Neutrophil (primary cell): Measurements from ENCODE around the gene CNDP1.

Source experiments
- H3K27ac ChIP-seq: fragments of 200-600 bp; sonication (generic); 2 replicates; pipeline ENCODE4 v1.5.1; 2016; ENCODE audit warnings: mild to moderate bottlenecking, moderate library complexity
- H3K27me3 ChIP-seq: fragments of 200-600 bp; sonication (generic); 2 replicates; pipeline ENCODE4 v1.6.0; 2016; ENCODE audit warnings: mild to moderate bottlenecking
- H3K36me3 ChIP-seq: fragments of 200-600 bp; sonication (generic); 2 replicates; pipeline ENCODE4 v1.5.1; 2017
- H3K4me1 ChIP-seq, 2 experiments: fragments of 200-600 bp in 1 of 2; sonication (generic) in 1 of 2; 1 replicate in 1 of 2; 2 replicates in 1 of 2; pipeline versions ENCODE4 v1.5.1 to v1.6.1; 2013 to 2016; ENCODE audit warnings: low read depth in 1 of 2, low read length in 1 of 2, mild to moderate bottlenecking in 1 of 2, moderate library complexity in 1 of 2; ENCODE audit not compliant: control insufficient read depth in 1 of 2, insufficient read depth in 1 of 2
- H3K4me3 ChIP-seq, 2 experiments: fragments of 200-600 bp in 1 of 2; sonication (generic) in 1 of 2; 1 replicate in 1 of 2; 2 replicates in 1 of 2; pipeline ENCODE4 v1.5.1; 2013 to 2016; ENCODE audit warnings: low read depth in 1 of 2, low read length in 1 of 2, mild to moderate bottlenecking in 1 of 2, moderate library complexity in 1 of 2
- H3K9me3 ChIP-seq: fragments of 200-600 bp; sonication (generic); 2 replicates; pipeline ENCODE4 v1.5.1; 2016
- TF ChIP-seq, protein P1 (sequence below): fragments of 200-600 bp; sonication (generic); IDR thresholded peaks from 2 replicates; pipeline ENCODE4 v1.5.1; 2016; ENCODE audit warnings: antibody characterized with exemption

CNDP1 gene

DNA sequence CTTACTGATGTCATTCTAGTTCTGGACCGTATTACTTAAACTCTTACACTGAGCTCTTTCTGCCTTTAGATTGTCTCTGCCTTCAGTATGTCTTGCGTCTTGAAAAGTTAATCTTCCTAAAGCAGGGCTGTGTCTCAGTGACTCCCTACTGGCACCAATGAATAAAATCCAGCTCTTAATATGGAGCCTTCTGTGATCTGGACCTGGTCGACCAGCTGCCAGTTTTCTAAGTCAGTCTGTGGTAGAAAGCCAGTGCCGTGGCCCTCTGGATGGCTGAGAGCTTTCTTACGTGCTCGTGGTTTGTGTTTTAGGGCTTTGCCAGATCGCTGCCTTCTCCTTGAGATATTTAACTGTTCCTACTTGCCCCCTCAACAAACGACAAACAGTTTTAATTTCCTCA lies 90.2 kb downstream of the CNDP1 start:
- Histone ChIP-seq H3K4me3 (no peak overlapping the region), H3K36me3 (no peaks in the 10 kb centered on the region), H3K9me3 (no peaks in the 10 kb centered on the region), H3K4me1 (peaks cover 17 to 19% of the 10 kb centered on the region in 2 experiments), H3K27me3 (no peaks in the 10 kb centered on the region), H3K27ac (no peak overlapping the region)
- TF ChIP-seq, protein P1, sequence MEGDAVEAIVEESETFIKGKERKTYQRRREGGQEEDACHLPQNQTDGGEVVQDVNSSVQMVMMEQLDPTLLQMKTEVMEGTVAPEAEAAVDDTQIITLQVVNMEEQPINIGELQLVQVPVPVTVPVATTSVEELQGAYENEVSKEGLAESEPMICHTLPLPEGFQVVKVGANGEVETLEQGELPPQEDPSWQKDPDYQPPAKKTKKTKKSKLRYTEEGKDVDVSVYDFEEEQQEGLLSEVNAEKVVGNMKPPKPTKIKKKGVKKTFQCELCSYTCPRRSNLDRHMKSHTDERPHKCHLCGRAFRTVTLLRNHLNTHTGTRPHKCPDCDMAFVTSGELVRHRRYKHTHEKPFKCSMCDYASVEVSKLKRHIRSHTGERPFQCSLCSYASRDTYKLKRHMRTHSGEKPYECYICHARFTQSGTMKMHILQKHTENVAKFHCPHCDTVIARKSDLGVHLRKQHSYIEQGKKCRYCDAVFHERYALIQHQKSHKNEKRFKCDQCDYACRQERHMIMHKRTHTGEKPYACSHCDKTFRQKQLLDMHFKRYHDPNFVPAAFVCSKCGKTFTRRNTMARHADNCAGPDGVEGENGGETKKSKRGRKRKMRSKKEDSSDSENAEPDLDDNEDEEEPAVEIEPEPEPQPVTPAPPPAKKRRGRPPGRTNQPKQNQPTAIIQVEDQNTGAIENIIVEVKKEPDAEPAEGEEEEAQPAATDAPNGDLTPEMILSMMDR, result no peak

DNA sequence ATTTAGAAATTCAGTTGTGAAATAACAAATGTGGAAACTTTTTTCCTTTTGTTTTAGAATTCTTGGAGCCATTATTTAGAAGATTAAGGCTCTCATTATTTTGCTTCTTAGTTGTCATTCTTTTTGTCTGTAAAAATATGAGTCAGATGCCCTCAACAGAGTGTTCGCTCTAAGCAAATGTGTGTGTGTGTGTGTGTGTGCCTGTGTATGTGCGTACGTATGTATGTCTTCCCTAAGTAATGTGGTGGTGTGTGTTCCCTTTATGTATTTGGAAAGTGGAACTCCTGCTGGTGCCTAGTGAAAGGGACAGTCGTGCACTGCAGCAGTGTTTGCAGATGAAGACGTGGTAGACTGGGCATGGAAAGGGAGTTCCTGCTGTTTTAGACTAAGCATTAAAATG lies 90.9 kb downstream of the CNDP1 start:
- Histone ChIP-seq H3K4me3 (no peak overlapping the region), H3K27me3 (no peaks in the 10 kb centered on the region), H3K9me3 (no peaks in the 10 kb centered on the region), H3K27ac (no peak overlapping the region), H3K36me3 (no peaks in the 10 kb centered on the region), H3K4me1 (peaks cover 17 to 19% of the 10 kb centered on the region in 2 experiments)
- TF ChIP-seq, protein P1, result no peak

DNA sequence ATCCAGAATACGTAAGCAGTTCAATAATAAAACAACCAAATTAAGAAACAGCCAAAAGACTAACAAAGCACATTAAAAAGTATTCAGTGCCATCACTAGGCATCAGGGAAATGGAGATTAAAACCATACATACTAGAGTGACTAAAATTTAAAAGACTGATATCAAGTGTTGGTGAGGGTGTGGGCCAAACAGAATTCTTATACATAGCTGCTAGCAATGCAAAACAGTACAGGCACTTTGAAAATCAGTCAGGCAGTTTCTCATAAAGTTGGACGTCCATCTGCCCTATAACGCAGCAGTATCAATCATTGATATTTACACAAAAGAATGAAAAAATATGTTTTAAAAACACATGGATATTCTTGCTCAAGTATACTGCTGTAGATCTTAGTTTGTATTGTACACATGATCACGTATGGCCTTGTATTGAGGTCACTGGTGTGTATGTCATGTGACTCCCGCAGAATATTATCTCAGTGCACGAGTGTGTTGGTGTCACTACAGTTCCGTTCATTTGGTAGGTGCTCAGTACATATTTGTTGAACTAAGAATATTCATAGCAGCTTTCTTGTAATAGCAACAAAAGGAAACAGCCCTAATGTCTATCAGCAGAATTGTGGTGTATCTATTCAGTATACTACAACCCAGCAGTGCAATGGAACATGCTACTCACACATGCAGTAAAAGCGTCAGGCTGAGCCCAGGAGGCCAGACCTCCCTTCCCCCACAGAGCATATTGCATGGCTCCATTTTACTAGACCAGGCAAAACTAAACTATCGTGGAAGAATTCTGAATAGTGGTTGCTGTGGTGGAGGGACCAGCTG lies 92.0 kb downstream of the CNDP1 start:
- H3K27ac ChIP-seq, result no peak overlapping the region
- no peaks in the 10 kb centered on the region for H3K27me3 ChIP-seq
- TF ChIP-seq, protein P1, result no peak
- H3K4me3 ChIP-seq, result no peak overlapping the region
- H3K36me3 ChIP-seq, result no peaks in the 10 kb centered on the region
- peaks cover 19 to 22% of the 10 kb centered on the region in 2 experiments for H3K4me1 ChIP-seq
- no peaks in the 10 kb centered on the region for H3K9me3 ChIP-seq

DNA sequence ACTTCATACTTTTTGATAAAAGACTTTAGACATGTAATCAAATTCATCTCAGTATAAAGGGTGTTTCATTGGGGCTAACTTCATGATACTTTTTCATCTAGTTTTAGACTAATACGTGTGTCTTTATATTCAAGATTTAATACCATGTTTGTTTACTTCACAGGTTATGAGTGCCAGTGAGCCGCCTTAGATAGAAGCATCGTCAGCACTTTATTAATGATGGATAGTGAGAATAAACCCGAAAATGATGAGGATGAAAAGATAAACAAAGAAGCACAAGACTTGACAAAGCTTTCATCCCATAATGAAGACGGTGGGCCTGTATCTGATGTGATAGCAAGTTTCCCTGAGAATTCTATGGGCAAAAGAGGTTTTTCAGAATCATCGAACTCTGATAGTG lies 96.5 kb downstream of the CNDP1 start:
- TF ChIP-seq, protein P1, result no peak
- peaks cover 22 to 40% of the 10 kb centered on the region in 2 experiments for H3K4me1 ChIP-seq
- H3K4me3 ChIP-seq, result no peak overlapping the region
- no peaks in the 10 kb centered on the region for H3K27me3 ChIP-seq
- H3K9me3 ChIP-seq, result no peaks in the 10 kb centered on the region
- H3K27ac ChIP-seq, result peak overlapping the region; percentile 83
- peaks cover 6% of the 10 kb centered on the region for H3K36me3 ChIP-seq

DNA sequence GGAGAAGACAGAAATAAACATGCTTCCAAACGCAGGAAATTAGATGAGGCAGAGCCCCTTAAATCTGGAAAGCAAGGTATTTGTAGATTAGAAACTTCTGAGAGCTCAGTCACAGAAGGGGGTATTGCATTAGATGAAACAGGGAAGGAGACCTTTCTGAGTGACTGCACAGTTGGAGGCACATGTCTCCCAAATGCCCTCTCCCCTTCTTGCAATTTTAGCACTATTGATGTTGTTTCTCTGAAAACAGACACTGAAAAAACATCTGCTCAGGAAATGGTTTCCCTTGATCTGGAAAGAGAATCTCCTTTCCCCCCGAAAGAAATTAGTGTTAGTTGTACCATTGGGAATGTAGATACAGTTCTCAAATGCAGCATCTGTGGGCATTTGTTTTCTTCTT lies 96.9 kb downstream of the CNDP1 start:
- TF ChIP-seq, protein P1, result no peak
- H3K4me1 ChIP-seq, result peaks cover 22 to 40% of the 10 kb centered on the region in 2 experiments
- H3K27ac ChIP-seq, result peak overlapping the region; percentile 83
- no peak overlapping the region for H3K4me3 ChIP-seq
- no peaks in the 10 kb centered on the region for H3K9me3 ChIP-seq
- H3K27me3 ChIP-seq, result no peaks in the 10 kb centered on the region
- peaks cover 6% of the 10 kb centered on the region for H3K36me3 ChIP-seq
